NT2/D1 (cell line): ENCODE results near the gene DACH1.

ENCODE experiments used
- SUZ12 ChIP-seq: IDR thresholded peaks from 2 replicates; pipeline ENCODE4 v1.6.1; 2011; ENCODE audit not compliant: insufficient read length, insufficient read depth; ENCODE audit errors: extremely low read depth
- ZNF274 ChIP-seq: IDR thresholded peaks from 2 replicates; pipeline ENCODE4 v1.6.1; 2011; ENCODE audit warnings: mild to moderate bottlenecking, low read depth, low read length

DNA sequence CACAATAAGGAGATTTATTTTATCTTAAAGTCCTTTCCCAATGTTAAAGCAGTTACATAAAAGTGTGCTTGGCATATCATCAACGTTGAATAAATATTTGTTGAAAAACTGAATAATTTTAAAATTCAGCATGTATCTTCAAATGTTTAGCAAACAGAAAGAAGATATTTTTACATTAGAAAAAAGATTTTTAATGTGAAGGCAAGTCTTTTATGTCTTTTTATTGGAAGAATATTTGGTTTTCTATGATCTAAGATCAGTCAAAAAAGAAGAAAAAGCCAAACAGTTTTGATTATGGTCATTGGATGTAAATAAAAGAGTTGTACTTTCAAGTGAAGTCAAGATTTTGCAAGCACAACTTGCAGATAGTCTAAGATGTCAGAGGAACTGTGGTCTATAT is 397.4 kb downstream of the DACH1 start:
- TF ChIP-seq ZNF274 (no peak), SUZ12 (no peak)
